G401 (cell line): ENCODE data around the gene UGT2A3. TPM values are rescaled to one million over a fixed set of nuclear protein-coding genes. Genes with fewer than 3 reads are reported as not detected.

Experiments used
- total RNA-seq: library from RNA; depleted of rRNA; stranded (reverse); fragments of >200 nt; shearing (Covaris generic); gene quantifications from 2 replicates; pipeline ENCODE4 v1.2.3, GENCODE V29; 2014; rRNA removed

Gene UGT2A3
- total RNA-seq, 1 experiment from 2014 or later = not detected

Other genes starting within 250 kb of the UGT2A3 start
- not detected in 2 replicates for gene UGT2B10, start 135.8 kb downstream of the UGT2A3 start, total RNA-seq
- not detected in 2 replicates for gene UGT2B7, start 144.7 kb upstream of the UGT2A3 start, total RNA-seq